Activated CD8-positive, alpha-beta memory T cell treated with anti-CD3 and anti-CD28 coated beads for 1 hour (primary cell): ENCODE data around the gene THUMPD2.
"Not testable (repeated sequence)": the region's sequence is repeated elsewhere in the genome, so short reads cannot be mapped to it uniquely, and the experiment has no call there.

Source experiments
- DNase-seq, 2 donors: peaks; one replicate each; pipeline ENCODE4 v3.0.0-alpha.2; 2020; ENCODE audit warnings: low read depth in 1 of 2; ENCODE audit errors: extremely low read depth in 1 of 2

The THUMPD2 gene, protein sequence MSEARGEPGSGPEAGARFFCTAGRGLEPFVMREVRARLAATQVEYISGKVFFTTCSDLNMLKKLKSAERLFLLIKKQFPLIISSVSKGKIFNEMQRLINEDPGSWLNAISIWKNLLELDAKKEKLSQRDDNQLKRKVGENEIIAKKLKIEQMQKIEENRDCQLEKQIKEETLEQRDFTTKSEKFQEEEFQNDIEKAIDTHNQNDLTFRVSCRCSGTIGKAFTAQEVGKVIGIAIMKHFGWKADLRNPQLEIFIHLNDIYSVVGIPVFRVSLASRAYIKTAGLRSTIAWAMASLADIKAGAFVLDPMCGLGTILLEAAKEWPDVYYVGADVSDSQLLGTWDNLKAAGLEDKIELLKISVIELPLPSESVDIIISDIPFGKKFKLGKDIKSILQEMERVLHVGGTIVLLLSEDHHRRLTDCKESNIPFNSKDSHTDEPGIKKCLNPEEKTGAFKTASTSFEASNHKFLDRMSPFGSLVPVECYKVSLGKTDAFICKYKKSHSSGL

DNA sequence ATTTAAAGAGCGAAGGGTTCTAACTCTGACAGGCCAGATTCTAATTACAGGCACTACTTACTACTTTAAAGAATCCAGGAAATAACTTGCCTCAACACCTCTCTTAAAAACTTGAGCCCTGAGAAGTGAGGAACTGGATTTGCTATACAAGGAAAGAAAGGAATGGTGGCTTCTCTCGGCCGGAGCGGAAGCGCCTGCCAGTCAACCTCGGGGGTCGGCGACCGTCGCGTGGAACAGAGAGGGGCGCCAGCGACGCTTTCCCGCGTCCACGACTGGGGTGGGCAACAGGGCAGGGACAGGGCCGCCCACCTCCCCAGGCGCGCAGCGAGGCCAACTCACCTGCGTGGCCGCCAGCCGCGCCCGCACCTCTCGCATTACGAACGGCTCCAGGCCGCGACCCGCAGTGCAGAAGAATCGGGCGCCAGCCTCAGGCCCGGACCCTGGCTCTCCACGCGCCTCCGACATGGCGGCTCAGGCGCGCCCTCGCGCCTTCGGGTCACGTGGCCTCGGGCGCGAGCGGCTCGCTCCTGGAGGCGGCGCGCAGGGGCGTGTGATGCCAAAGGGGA, at the start of gene THUMPD2:
Gene THUMPD2, minus strand, starts transcription at position 484 of the 566 bp plus-strand sequence. Its CDS starts 19 bp downstream, at position 465.
- DNase-seq = peak; percentile 4 to 41

DNA sequence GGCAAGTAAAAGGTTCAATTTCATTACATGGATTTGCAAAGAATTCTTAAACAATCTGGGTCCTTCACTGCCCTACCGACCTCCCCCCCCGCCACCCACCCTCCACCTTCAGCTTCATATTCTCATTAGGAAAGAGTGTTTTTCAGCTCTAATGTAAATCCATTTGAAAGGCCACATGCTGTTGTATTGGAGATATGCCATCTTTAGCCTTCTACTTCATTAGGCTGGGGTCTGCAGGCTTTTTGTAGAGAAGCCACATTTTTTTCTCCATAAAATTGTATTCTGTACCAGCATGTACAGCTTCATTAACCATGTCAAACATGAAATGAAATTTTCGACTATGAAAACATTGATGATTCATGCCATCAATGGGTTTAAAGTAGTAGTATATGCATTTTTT, 42.8 kb upstream of the THUMPD2 start:
- no peak for DNase-seq

DNA sequence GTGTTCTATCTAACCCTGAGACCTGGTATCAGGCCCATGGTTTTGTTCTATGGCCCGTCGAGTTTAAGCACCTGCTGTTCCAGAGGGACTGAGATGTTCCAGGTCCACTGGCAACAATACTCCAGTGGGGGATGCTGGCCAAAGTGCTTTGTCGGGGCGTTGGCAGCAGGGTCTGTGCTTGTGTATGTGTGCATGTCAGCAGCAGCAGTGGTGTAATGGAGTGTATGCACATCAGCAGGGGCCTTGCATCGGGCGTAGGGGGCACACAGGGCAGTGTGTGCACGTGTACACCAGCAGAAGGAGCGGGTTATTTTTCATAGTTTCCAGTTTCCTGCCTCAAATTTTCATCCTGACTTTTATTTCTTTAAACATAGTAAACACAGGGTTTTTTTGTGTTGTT, 37.8 kb upstream of the THUMPD2 start:
- DNase-seq = no peak

DNA sequence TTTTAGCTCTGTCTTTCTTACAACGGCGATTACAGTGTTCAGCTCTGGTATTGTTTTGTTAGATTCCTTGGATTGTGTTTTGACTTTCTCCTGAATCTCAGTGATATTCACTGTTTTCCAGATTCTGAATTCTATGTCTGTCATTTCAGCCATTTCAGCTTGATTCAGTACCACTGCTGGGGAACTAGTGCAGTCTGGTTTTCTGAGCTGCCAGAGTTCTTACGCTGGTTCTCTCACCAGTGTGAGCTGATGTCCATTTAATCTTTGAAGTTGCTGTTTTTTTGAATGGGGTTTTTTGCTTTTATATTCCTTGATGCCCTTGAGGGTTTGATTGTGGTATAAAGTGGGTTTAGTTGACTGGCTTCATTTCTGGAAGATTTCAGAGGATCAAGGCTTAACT, 37.4 kb upstream of the THUMPD2 start:
- DNase-seq = no peak

DNA sequence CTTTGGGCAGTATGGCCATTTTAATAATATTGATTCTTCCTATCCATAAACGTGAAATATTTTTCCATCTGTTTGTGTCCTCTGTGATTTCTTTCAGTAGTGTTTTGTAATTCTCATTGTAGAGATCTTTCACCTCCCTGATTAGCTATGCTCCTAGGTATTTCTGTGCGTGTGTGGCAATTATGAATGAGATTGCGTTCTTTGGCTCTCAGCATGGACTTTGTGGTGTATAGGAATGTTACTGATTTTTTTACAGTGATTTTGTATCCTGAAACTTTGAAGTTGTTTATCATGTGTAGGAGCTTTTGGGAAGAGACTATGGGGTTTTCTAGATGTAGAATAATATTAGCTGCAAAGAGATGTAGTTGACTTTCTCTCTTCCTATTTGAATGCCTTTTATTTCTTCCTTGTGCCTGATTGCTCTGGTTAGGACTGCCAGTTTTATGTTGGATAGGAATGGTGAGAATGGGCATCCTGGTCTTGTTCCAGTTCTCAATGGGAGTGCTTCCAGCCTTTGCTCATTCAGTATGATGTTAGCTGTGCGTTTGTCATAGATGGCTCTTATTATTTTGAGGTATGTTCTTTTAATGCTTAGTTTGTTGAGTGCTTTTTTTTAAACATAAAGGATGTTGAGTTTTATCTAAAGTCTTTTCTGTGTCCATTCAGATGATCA, 27.0 kb upstream of the THUMPD2 start:
- no peak for DNase-seq

DNA sequence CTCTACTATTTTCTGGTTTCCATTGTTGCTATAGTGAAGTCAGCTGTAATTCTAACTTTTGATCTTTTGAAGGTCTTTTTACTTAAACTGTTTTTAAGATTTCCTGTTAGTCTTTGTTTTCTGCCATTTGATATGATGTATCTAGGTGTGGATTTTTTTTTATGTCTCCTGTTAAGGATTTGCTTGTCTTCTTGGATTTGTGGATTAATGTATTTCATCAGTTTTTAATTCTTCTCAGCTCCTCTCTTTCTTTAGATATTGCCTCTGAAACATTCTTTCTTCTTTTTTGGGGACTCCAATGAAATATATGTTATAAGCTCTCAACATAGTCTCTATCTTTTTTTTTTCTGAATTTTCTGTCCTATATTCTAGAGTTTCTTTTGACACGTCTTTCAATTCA, 24.8 kb upstream of the THUMPD2 start:
- DNase-seq = no peak

DNA sequence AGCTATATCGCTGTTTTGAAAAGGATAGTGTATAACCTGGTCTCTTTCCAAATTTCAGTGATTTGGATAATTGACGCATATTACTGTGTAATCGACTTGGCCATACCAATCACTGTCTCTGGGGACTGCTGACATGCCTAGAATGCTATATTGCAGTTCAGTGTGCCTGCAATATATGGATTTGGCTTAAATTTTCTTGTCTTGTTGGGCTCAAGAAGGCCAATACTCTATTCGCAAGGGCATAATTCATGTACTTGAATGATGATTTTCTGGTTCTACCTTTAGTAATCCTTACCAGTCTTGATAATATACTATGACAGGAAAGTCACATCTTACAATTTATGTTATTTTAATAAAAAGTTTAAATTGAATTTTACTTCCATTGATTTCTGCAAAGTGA, 21.7 kb upstream of the THUMPD2 start:
- DNase-seq = no peak

DNA sequence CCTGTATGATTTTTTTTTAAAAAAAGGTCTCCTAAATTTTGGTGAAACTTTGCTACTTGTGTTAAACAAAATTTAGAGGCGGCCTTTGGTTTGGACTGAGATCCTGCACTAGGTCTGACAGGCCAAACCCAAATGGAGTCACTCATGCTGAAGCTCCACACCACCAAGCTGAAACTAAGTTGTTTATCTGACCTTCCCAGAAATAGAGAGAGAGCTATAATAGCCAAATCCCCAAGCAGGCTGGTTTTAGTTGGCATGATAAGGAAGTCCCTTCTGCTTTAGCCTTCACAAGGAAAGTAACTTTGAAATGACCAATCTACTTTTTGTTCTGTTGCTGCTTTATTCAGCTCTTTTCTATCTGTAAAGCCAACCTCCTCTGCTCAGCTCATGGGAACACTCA, 17.1 kb upstream of the THUMPD2 start:
- DNase-seq = no peak

DNA sequence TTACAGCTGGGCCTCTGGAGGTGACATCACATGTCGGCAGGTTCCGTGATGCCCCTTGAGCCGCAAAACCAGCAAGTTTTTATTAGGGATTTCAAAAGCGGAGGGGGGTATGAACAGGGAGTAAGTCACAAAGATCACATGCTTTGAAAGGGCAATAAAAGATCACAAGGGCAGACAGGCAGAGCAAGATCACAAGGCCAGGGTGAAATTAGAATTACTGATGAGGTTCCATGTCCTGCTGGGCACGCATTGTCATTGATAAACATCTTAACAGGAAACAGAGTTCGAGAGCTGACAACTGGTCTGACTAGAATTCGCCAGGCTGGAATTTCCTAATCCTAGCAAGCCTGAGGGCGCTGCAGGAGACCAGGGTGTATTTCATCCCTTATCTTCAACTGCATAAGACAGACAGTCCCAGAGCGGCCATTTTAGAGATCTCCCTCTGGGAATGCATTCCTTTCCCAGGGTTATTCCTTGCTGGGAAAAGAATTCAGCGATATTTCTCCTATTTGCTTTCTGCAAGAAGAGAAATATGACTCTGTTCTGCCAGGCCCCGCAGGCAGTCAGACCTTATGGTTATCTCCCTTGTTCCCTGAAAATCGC, 11.3 kb upstream of the THUMPD2 start:
- not testable (repeated sequence) for DNase-seq

DNA sequence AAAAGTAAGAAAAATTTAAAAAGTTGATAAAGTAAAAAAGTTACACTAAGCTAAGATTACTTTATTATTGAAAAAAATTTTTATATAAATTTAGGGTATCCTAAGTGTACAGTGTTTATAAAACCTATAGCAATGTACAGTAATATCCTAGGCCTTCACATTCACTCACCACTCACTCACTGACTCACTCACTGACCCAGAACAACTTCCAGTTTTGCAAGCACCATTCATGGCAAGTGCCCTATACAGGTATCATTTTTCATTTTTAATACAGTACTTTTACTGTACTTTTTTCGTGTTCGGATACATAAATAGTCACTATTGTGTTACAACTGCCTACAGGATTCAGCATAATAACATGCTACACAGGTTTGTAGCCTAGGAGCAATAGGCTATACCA, 8.9 kb upstream of the THUMPD2 start:
- no peak for DNase-seq

DNA sequence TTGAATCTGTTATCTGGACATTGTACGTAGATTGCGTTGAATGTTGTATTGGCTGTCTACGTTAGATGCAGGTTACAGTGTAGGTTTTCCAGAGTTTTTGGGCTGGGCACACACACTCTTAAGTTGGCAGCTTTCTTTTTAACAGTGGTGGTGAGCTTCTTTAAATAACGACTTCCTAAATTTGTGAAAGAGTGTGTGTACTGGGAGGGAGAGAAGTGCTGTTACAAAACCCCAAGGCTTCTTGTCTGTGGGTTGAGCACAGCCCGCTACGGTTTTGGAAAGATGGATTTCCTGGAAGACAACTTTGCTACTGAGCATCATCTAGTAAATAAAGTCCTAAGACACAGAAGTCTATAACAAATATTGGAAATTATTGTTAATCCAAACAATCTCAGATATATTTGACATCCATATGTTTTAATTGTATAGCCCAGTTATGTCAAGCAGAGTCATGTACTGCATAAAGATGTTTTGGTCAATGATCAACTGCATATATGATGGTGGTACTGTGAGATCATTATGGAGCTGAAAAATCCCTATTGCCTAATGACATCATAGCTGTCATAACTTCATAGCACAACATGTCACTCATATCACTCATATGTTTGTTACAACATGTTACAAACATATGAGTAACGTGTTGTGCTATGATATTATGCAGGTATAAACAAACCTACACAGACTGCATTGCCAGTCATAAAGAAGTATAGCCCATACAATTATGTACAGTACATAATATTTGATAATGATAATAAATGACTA, 7.9 kb upstream of the THUMPD2 start:
- DNase-seq = no peak

DNA sequence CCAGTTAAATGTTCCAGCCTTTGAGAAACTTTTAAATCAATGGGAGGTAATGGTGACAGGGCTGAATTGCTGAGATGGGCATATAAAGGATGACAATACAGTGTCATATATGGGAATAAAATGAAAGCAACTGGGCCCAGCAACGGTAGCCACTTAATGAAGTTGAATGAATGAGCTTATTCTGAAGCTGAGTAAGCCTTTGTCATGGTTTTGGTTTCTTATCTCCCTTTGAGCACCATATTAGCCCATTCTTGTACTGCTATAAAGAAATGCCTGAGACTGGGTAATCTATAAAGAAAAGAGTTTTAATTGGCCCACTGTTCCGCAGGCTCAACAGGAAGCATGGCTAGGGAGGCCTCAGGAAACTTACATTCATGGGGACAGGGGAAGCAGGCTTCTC, 3.5 kb upstream of the THUMPD2 start:
- no peak for DNase-seq

DNA sequence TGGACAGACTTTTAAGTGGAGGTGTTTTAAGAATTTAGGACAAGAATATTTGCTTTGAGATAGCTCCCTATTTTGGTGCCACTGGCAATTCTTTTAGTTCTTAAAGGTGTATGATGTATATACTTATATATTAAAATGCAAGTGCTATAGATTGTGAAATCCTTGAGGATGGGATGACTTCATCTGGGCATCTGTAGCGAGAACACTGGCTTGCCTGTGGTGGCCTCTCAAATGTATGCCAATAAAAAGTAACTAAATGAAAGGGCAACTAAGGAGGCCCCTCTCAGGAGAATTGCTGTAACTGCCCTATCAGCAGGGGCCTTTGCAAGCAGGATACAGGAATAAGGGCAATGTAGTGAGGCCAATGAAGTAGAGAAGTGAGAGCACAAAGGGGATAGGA, 2.6 kb upstream of the THUMPD2 start:
- no peak for DNase-seq

DNA sequence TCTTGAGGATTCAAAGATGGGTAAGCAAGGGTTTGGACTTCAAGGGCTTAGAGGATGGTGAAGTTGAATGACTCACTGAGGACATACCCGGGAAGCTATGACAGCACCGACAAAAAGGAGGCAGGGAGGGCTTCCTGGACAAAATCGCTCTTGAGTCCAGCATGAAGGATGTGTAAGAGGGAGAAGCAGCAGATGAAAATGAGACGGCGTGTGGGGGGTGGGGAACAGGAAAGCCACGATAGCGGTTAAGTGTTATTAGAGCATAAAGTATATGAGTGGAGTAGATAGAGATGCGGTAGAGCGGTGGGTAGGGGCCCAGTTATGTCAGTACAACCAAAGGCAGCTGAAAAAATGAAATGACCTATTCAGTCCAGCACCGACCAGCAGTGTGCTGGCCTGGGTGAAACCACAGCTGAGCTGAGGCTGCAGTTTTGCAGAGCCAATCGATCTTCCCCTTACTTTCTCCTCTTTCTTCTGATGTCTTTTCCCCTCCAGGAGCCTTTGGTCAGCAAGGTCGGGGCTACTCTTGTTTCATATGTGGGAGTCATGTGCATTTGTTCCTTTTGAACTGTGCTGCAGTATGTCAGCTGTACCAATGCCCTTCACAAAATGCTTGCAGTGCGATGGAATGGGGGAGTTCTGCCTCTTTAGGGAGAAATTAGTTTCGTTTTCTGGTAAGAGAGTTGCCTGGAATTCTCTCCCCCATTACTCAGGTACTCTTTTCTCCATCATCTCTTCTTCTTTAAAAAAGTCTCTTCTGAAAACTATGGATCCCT, 2.0 kb upstream of the THUMPD2 start:
- no peak for DNase-seq

DNA sequence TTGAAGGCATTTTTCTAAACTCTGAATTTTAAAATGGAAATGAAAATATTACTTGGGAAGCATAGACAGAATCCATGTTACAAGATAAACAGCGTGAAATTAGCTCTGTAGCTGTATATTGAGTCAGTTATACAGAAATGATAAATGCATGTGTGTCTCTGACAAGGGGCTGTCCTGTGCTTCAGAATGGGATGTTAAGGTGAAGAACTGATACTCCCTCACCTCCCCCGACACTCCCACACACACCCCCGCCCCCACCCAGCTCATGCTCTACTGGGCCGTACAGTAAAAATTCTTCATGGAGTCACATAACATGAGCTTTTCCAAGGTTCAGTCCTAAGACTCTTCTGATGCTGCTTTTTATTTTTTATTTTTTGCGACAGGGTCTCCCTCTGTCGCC, 869 bp upstream of the THUMPD2 start:
- no peak for DNase-seq

DNA sequence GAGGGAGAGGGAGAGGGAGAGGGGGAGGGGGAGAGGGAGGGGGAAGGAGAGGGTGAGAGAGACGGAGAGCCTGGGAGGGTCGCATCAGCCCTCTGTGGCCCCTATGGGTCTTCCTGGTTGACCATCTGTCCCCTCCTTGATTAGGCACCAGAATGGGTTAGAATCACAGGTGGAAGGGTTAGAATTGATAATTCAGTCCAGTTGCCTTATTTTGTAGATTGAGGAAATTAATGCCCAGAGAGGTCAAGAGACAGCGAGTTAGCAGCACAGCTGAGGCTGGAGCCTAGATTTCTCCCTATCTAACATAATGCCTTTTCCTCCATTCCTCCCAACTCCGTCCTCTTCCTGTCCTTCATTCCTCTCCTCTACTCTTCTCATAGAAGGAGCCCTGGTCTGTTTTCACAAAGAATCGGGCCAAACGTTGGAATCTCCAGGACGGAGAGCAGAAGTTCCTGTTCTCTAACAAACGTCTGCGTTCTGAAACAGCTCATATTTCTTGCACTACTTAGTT, 338 bp upstream of the THUMPD2 start:
- no peak for DNase-seq

DNA sequence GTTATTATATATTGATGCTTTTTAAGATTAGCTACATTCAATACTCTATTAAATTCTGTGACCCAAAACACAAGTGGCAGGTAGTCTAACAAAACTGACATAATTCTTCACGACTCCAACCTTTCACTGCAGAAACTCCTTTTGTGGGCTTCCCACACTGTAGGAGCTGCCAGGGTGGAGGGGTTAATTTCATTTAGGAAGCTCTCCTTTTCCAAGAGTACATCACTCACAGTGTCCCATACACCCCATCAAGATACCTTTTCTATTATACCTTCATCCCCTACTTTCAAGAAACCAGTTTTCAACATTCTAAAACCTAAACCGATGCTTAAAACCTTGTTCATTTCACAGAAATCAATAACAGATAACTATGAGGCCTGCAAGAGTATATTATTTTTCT, 825 bp downstream of the THUMPD2 start:
- no peak for DNase-seq

DNA sequence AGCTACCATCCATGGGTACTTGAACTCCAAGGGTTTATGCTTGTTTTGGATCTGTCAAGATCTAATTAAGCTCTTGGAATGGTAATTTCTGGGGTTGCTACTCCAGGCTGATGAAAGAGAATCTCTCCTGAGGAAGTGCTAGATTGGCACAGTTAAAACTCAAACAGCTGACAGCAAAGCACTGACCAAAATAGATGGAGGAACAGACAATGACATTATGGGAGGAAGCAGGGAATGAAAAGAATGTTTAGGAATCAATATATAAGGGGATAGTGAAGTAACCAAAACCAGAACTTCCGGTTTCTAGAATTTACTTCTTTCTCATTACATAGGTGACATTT, 6.3 kb downstream of the THUMPD2 start:
- no peak for DNase-seq

DNA sequence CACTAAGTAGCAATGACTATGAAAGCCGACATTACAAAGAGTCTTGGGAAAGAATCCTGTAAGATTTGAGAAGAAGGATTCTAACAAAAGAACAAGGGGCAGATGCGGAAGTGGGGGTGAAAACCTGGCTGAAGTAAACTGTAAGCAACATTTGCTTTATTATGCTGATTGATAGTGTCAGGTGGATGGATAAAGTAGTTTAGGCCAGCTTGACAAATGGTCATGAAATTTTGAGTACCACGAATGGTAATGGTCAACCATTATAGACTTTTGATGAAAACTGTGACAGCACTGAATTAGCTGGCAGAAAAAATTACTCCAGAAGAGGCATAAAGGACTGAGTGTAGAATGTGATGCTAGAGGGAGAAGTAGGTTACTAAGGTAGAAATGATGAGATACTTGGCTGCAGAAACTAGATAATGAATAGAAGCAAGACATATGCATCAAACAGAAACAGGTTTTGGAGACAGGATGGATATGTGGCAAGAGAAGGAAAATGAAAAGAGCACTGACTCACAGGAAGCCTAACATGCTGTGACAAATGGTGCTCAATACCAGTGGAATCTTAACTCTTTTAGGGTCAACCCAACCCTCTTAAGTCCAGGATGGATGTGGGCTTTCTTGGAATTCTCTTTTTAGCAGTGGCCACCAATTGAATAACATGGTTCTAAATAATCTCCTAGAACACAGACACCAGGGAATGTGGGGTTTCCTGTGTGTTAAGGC, 6.8 kb downstream of the THUMPD2 start:
- DNase-seq = no peak
